A673 (cell line): ENCODE measurements around the gene USH1C. TPM values are rescaled to one million over a fixed set of nuclear protein-coding genes. Genes with fewer than 3 reads are reported as not detected.

Experiments
- BruUV-seq: library from RNA; stranded (reverse); fragments of 400-500 nt; replicated peaks from 2 replicates; lab custom pipeline; 2021; lab: Mats Ljungman, UMichigan
- CTCF ChIA-PET: fragments of 300-600 bp; sonication (Branson Sonifier 250); formaldehyde crosslinking; loops from one replicate; lab custom pipeline; 2022; ENCODE audit warnings: antibody characterized with exemption; lab: Charles Lee
- POLR2A ChIA-PET: fragments of 300-600 bp; sonication (Branson Sonifier 250); formaldehyde crosslinking; loops from one replicate; lab custom pipeline; 2022; ENCODE audit warnings: antibody characterized with exemption; ENCODE audit not compliant: low non-redundant PET; lab: Charles Lee
- DNase-seq: peaks from one replicate; pipeline ENCODE4 v3.0.0-alpha.2; 2015; ENCODE audit warnings: low spot score
- H3K27ac ChIP-seq: fragments of 200-600 bp; sonication (generic); 2 replicates; pipeline ENCODE4 v1.5.1; 2016; ENCODE audit warnings: mixed run types, low read depth, mild to moderate bottlenecking, mixed read lengths, antibody characterized with exemption, low read length; ENCODE audit not compliant: poor library complexity, severe bottlenecking
- H3K27me3 ChIP-seq: fragments of 200-600 bp; sonication (generic); replicated peaks from 2 replicates; pipeline ENCODE4 v1.6.1; 2017; ENCODE audit warnings: mixed run types, low read depth, mild to moderate bottlenecking, mixed read lengths, antibody characterized with exemption, low read length; ENCODE audit not compliant: insufficient read depth, poor library complexity
- H3K36me3 ChIP-seq: fragments of 200-600 bp; sonication (generic); 2 replicates; pipeline ENCODE4 v1.6.1; 2016; ENCODE audit warnings: mixed run types, mild to moderate bottlenecking, mixed read lengths, antibody characterized with exemption, low read length; ENCODE audit not compliant: insufficient read depth, poor library complexity, severe bottlenecking
- H3K4me1 ChIP-seq: fragments of 200-600 bp; sonication (generic); 2 replicates; pipeline ENCODE4 v1.6.1; 2017; ENCODE audit warnings: mixed run types, mild to moderate bottlenecking, mixed read lengths, antibody characterized with exemption, low read length; ENCODE audit not compliant: insufficient read depth, poor library complexity, severe bottlenecking
- H3K4me3 ChIP-seq: fragments of 200-600 bp; sonication (generic); 2 replicates; pipeline ENCODE4 v1.5.1; 2016; ENCODE audit warnings: low read depth, mixed run types, mild to moderate bottlenecking, mixed read lengths, low read length; ENCODE audit not compliant: poor library complexity, severe bottlenecking
- H3K9me3 ChIP-seq: fragments of 200-600 bp; sonication (generic); 2 replicates; pipeline ENCODE4 v1.6.1; 2016; ENCODE audit warnings: mixed run types, low read depth, mild to moderate bottlenecking, mixed read lengths, antibody characterized with exemption, low read length; ENCODE audit not compliant: poor library complexity, severe bottlenecking
- CTCF ChIP-seq: fragments of 300-800, 200-600 bp; sonication (generic); conservative IDR thresholded peaks from 2 replicates; pipeline ENCODE4 v1.5.1; 2017; ENCODE audit warnings: low read depth, mild to moderate bottlenecking, antibody characterized with exemption, low read length, moderate library complexity, mixed read lengths
- EZH2 ChIP-seq: fragments of 200-600 bp; sonication (generic); IDR thresholded peaks from 2 replicates; pipeline ENCODE4 v1.6.1; 2017; ENCODE audit warnings: borderline replicate concordance, low read depth, mild to moderate bottlenecking, mixed read lengths, antibody characterized with exemption, low read length; ENCODE audit not compliant: poor library complexity, severe bottlenecking
- intact Hi-C: fragments of 100-400 bp; cut with micrococcal nuclease; formaldehyde crosslinking; loops from one replicate; pipeline ENCODE4 v1.10.0; 2022; ENCODE audit not compliant: unreplicated experiment
- total RNA-seq: library from RNA; stranded (reverse); gene quantifications from 2 replicates; pipeline ENCODE4 v1.2.3, GENCODE V29; 2021

USH1C gene
- total RNA-seq, 1 experiment from 2014 or later: not detected

DNA sequence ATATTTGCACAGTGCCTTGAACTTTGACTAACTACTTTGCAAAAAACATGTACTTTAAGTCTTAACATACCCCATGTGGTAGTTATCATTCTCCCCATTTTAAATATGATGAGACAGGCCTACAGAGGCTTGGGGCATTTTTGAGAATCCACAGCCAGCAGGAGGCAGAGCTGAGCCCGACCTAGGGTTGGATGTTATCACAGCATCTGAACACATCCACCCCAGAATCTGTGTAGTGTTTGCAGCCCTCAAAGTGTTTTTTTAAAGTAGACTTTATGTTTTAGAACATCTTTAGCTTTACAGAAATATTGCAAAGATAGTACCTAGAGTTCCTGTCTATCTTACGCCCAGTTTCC is 20.4 kb upstream of the USH1C start:
- TF ChIP-seq EZH2: no peak
- TF ChIP-seq CTCF: peak; percentile 40
- no peak overlapping the region for H3K27ac ChIP-seq
- ChIA-PET POLR2A (no interaction called here), CTCF (interaction anchor here (0.6 kb wide), 1 partner anchor 933 kb away, joined by 3 read pairs; no protein-coding TSS in a partner anchor)
- H3K9me3 ChIP-seq: no peaks in the 10 kb centered on the region
- BruUV-seq: no TSS peak
- DNase-seq: peak; percentile 6
- no peaks in the 10 kb centered on the region for H3K4me1 ChIP-seq
- no peaks in the 10 kb centered on the region for H3K36me3 ChIP-seq
- intact Hi-C loops: no loop called here
- H3K27me3 ChIP-seq: no peaks in the 10 kb centered on the region
- no peak overlapping the region for H3K4me3 ChIP-seq

- Histone ChIP-seq H3K27me3 (no peaks in the 10 kb centered on the region), H3K9me3 (no peaks in the 10 kb centered on the region), H3K4me1 (no peaks in the 10 kb centered on the region), H3K27ac (no peak overlapping the region), H3K36me3 (no peaks in the 10 kb centered on the region), H3K4me3 (no peak overlapping the region)
- ChIA-PET POLR2A (no interaction called here), CTCF (interaction anchor here (0.6 kb wide), 1 partner anchor 932 kb away, joined by 3 read pairs; no protein-coding TSS in a partner anchor)
- no peak for TF ChIP-seq CTCF
- no peak for TF ChIP-seq EZH2
- intact Hi-C loops: no loop called here
- BruUV-seq: no TSS peak
- no peak for DNase-seq
Measured at GRCh38 chr11:17563961-17564686, 19.9 kb upstream of the USH1C start.

GRCh38 chr11:17563231-17563646 is 19.0 kb upstream of the USH1C start:
- ChIA-PET CTCF (no interaction called here), POLR2A (no interaction called here)
- Histone ChIP-seq H3K27me3 (no peaks in the 10 kb centered on the region), H3K4me3 (no peak overlapping the region), H3K27ac (no peak overlapping the region), H3K9me3 (no peaks in the 10 kb centered on the region), H3K4me1 (no peaks in the 10 kb centered on the region), H3K36me3 (no peaks in the 10 kb centered on the region)
- DNase-seq: no peak
- no peak for TF ChIP-seq EZH2
- TF ChIP-seq CTCF: no peak
- intact Hi-C loops: no loop called here
- no TSS peak for BruUV-seq
